Activated T-helper 1 cell treated with anti-CD3 and anti-CD28 coated beads, Interleukin-12 subunit alpha, Interleukin-12 subunit beta, Interleukin-2, Interleukin-4 antibody, amounts not matched to agents 30 ng/mL and 10 ng/mL and 1 ng/mL, durations not matched to agents 14 hours and 24 hours and 36 hours (primary cell): ENCODE results near the gene WLS. TPM values are rescaled to one million over a fixed set of nuclear protein-coding genes. Genes with fewer than 3 reads are reported as not detected.
"Not testable (repeated sequence)": the region's sequence is repeated elsewhere in the genome, so short reads cannot be mapped to it uniquely, and the experiment has no call there.

Experiments
- DNase-seq: peaks from one replicate; pipeline ENCODE4 v3.0.0; 2021; ENCODE audit warnings: low spot score
- H3K27ac Mint-ChIP-seq: one replicate; pipeline ENCODE4 v1.8.0; 2021; ENCODE audit warnings: mild to moderate bottlenecking, mixed read lengths
- H3K27me3 Mint-ChIP-seq: one replicate; pipeline ENCODE4 v1.8.0; 2022; ENCODE audit warnings: mild to moderate bottlenecking, moderate library complexity, mixed read lengths; ENCODE audit not compliant: insufficient read depth
- H3K36me3 Mint-ChIP-seq: one replicate; pipeline ENCODE4 v1.8.0; 2021; ENCODE audit warnings: low read depth, mixed read lengths
- H3K4me1 Mint-ChIP-seq: one replicate; pipeline ENCODE4 v1.8.0; 2021; ENCODE audit warnings: low read depth, mixed read lengths
- H3K4me3 Mint-ChIP-seq: one replicate; pipeline ENCODE4 v1.8.0; 2021; ENCODE audit warnings: mild to moderate bottlenecking, moderate library complexity, mixed read lengths
- H3K9me3 Mint-ChIP-seq: one replicate; pipeline ENCODE4 v1.8.0; 2021; ENCODE audit warnings: mixed read lengths
- intact Hi-C: fragments of 100-400 bp; cut with micrococcal nuclease; formaldehyde crosslinking; loops from one replicate; pipeline ENCODE4 v1.15.1; 2024
- total RNA-seq: library from RNA; stranded (reverse); gene quantifications from 2 replicates; pipeline ENCODE4 v1.2.3, GENCODE V29; 2022

The WLS gene
- total RNA-seq, 1 donor from 2014 or later: 0.70 TPM

DNA sequence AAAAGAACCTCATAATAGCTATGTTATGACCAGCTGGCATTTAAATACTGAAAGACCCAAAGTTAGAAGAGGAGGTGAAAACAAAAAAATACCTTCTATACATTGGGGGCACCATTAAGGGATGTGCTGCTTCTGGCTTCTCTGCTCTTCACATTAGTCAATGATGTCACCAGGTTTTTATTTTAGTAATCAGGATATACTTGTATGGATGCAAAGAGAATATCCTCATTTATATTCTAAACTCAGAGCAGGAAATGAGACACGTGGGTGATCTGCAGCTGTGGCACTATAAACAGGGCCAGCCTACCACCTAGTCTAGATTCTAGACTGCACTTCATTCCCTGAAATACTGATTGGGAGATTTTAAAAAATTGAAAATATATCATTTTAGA is 51.2 kb downstream of the WLS start:
- H3K27ac Mint-ChIP-seq: no peak overlapping the region
- no peaks in the 10 kb centered on the region for H3K36me3 Mint-ChIP-seq
- H3K9me3 Mint-ChIP-seq: no peaks in the 10 kb centered on the region
- H3K27me3 Mint-ChIP-seq: no peaks in the 10 kb centered on the region
- DNase-seq: no peak
- no peak overlapping the region for H3K4me3 Mint-ChIP-seq
- intact Hi-C loops: no loop called here
- H3K4me1 Mint-ChIP-seq: peaks cover 9% of the 10 kb centered on the region

GRCh38 chr1:68180441-68181164 is 51.7 kb downstream of the WLS start:
- Mint-ChIP-seq H3K27me3 (no peaks in the 10 kb centered on the region), H3K27ac (no peak overlapping the region), H3K4me1 (peaks cover 9% of the 10 kb centered on the region), H3K36me3 (no peaks in the 10 kb centered on the region), H3K9me3 (no peaks in the 10 kb centered on the region), H3K4me3 (no peak overlapping the region)
- no peak for DNase-seq
- intact Hi-C loops: no loop called here

DNA sequence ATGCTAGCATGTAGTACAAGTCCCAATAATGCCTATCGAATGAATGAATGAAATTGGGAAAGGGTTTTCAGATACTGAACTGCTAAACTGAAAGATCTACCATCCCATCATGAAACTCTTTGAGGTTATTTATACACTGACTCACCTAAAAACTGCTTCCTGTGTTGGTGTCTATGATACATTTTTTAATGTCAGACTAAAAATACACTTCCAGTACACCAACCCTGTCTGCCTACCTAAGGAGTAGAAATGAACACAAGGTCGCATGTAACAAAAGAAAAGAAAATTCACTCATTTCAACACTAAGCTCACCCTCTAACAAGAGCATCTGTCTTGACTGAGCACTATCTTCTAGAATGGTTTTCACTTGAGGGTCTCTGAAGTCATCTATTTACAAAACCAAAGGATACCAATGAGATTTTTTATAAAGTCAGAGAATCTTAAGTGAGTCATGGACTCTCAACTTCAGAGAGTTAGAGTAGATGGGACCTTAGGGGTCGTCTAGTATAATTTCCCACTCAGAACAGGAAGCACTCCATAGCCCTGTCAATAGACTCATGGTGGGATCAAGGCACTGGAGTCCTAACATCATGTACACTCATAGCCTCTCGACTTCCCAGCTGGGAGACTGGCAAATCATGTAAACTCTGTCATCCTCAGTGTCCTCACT is 53.4 kb downstream of the WLS start:
- Mint-ChIP-seq H3K4me3 (no peak overlapping the region), H3K27me3 (no peaks in the 10 kb centered on the region), H3K9me3 (no peaks in the 10 kb centered on the region), H3K36me3 (no peaks in the 10 kb centered on the region), H3K4me1 (peaks cover 9% of the 10 kb centered on the region), H3K27ac (peak overlapping the region; percentile 18)
- DNase-seq: no peak
- intact Hi-C loops: no loop called here

- intact Hi-C loops: no loop called here
- Mint-ChIP-seq H3K27ac (no peak overlapping the region), H3K27me3 (no peaks in the 10 kb centered on the region), H3K9me3 (no peaks in the 10 kb centered on the region), H3K4me3 (no peak overlapping the region), H3K4me1 (peaks cover 9% of the 10 kb centered on the region), H3K36me3 (no peaks in the 10 kb centered on the region)
- DNase-seq: no peak
These were observed 56.5 kb downstream of the WLS start for GRCh38 chr1:68175621-68176398.

- Mint-ChIP-seq H3K27me3 (no peaks in the 10 kb centered on the region), H3K4me3 (no peak overlapping the region), H3K27ac (no peak overlapping the region), H3K36me3 (no peaks in the 10 kb centered on the region), H3K9me3 (no peaks in the 10 kb centered on the region), H3K4me1 (peaks cover 9% of the 10 kb centered on the region)
- intact Hi-C loops: no loop called here
- DNase-seq: no peak
These were observed 57.6 kb downstream of the WLS start for GRCh38 chr1:68174738-68175113.

GRCh38 chr1:68173936-68174737 is 58.2 kb downstream of the WLS start:
- Mint-ChIP-seq H3K4me3 (no peak overlapping the region), H3K27me3 (no peaks in the 10 kb centered on the region), H3K36me3 (no peaks in the 10 kb centered on the region), H3K9me3 (no peaks in the 10 kb centered on the region), H3K4me1 (peaks cover 6% of the 10 kb centered on the region), H3K27ac (no peak overlapping the region)
- intact Hi-C loops: no loop called here
- DNase-seq: no peak

GRCh38 chr1:68173283-68173935 is 58.9 kb downstream of the WLS start:
- H3K4me1 Mint-ChIP-seq: no peaks in the 10 kb centered on the region
- DNase-seq: no peak
- no peak overlapping the region for H3K27ac Mint-ChIP-seq
- H3K27me3 Mint-ChIP-seq: no peaks in the 10 kb centered on the region
- H3K36me3 Mint-ChIP-seq: no peaks in the 10 kb centered on the region
- H3K9me3 Mint-ChIP-seq: no peaks in the 10 kb centered on the region
- intact Hi-C loops: no loop called here
- H3K4me3 Mint-ChIP-seq: no peak overlapping the region

- H3K4me1 Mint-ChIP-seq, intact Hi-C loops, H3K27ac Mint-ChIP-seq, DNase-seq, H3K9me3 Mint-ChIP-seq, H3K36me3 Mint-ChIP-seq, H3K27me3 Mint-ChIP-seq, H3K4me3 Mint-ChIP-seq: not testable (repeated sequence)
These were observed 60.5 kb downstream of the WLS start for GRCh38 chr1:68171795-68172194.

DNA sequence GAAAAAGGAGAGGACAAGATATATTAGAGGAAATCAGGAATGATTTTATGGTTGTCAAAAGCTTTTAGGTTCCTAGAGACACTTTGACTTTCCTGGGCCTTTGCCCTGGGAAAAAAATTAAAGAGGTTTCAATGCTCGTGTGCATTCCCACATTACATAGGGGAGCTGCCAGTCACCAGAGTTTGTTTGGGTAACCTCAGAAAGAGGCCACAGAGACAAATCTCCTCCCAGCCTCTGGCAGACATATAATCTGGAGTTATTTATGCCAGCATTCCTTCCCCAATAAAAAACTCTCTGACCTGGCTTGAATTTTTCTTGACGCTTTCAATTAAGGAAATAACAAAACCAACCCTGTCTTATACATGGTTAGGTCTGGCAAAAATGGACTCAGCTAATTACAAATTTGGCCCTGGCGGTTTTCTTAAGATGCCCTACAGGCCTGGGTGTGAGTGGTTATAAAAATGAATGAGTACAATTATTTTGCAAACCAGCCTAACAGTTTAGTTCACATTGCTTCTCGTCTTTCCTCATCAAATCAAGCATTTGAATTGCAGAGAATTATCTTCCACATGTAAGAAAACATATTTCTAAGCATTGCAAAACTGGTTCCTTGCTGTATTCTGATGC is 63.7 kb downstream of the WLS start:
- Mint-ChIP-seq H3K4me3 (no peak overlapping the region), H3K4me1 (no peaks in the 10 kb centered on the region), H3K27ac (no peak overlapping the region), H3K27me3 (peaks cover 2% of the 10 kb centered on the region), H3K36me3 (no peaks in the 10 kb centered on the region), H3K9me3 (no peaks in the 10 kb centered on the region)
- intact Hi-C loops: no loop called here
- no peak for DNase-seq

DNA sequence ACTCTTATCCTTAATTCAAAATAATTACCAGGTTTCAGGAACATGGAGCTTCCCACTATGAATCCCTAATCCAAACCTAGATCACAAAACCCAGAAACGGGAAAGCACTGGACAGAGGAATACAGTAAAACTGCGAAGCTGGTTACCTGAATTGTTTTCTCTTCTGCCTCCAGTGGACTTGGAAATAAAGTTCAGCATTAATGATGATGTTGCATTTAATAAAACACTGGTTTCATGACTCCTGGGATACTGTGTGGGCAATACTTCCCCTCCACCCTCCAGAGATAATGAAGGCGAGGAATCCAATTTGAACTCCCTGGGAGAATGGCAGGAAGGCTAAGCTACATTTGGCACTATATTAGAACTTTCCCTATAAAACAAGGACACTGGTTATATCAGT is 65.1 kb downstream of the WLS start:
- intact Hi-C loops: no loop called here
- Mint-ChIP-seq H3K4me1 (no peaks in the 10 kb centered on the region), H3K4me3 (no peak overlapping the region), H3K27ac (no peak overlapping the region), H3K36me3 (no peaks in the 10 kb centered on the region), H3K27me3 (peaks cover 2% of the 10 kb centered on the region), H3K9me3 (no peaks in the 10 kb centered on the region)
- DNase-seq: no peak

DNA sequence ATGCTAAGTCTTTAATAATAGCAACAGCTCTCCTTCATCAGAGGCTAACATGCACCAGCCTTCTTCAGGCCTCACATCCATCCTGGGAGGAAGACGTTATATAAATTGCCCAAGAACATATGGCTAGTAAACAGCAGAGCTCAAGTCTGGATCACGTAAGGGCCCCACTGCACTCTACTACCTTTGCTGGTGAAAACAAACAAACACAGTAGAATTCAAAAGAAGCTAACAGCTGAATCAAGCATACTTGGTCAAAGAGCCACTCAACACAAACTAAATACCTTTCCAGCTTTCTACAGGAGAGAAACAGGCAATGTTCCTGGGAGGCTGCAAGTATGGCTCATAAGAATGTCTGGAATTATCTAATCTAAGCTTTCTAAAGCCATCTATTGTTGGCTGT is 66.0 kb downstream of the WLS start:
- Mint-ChIP-seq H3K4me3 (no peak overlapping the region), H3K4me1 (no peaks in the 10 kb centered on the region), H3K9me3 (no peaks in the 10 kb centered on the region), H3K27ac (no peak overlapping the region), H3K27me3 (peaks cover 2% of the 10 kb centered on the region), H3K36me3 (no peaks in the 10 kb centered on the region)
- intact Hi-C loops: no loop called here
- no peak for DNase-seq

DNA sequence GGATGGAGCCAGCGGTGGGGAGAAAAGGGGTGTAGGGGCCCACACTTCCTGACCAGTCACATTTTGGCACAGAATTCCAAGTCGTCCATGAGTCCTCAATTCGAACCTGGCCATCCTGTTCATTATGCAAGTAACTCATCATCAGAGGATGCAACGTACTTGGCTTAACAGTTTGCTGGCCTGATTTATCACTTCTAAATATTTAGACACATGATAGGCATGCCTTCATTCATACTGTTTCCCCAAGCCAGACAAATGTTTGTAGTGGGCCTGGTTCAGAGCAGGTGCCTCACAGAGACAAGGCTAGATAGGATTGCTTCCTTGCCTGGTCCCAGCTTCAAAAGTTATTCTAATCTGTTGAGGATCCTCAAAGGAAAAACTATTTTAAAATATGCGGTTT is 66.7 kb downstream of the WLS start:
- no peak for DNase-seq
- no peaks in the 10 kb centered on the region for H3K4me1 Mint-ChIP-seq
- no peak overlapping the region for H3K4me3 Mint-ChIP-seq
- no peaks in the 10 kb centered on the region for H3K36me3 Mint-ChIP-seq
- H3K27me3 Mint-ChIP-seq: peaks cover 2% of the 10 kb centered on the region
- intact Hi-C loops: no loop called here
- no peak overlapping the region for H3K27ac Mint-ChIP-seq
- no peaks in the 10 kb centered on the region for H3K9me3 Mint-ChIP-seq
